Endothelial cell (in vitro differentiated cells): ENCODE measurements around the gene DNAI2. TPM values are rescaled to one million over a fixed set of nuclear protein-coding genes. Genes with fewer than 3 reads are reported as not detected.

Experiments used
- DNase-seq: peaks from one replicate; pipeline ENCODE4 v3.0.0; 2021; ENCODE audit warnings: low spot score
- H3K27ac Mint-ChIP-seq: one replicate; pipeline ENCODE4 v1.8.0; 2021; ENCODE audit warnings: mixed read lengths, inconsistent platforms; ENCODE audit not compliant: unreplicated experiment
- H3K27me3 Mint-ChIP-seq: one replicate; pipeline ENCODE4 v1.8.0; 2021; ENCODE audit warnings: mild to moderate bottlenecking, moderate library complexity, mixed read lengths, inconsistent platforms; ENCODE audit not compliant: unreplicated experiment
- H3K36me3 Mint-ChIP-seq: one replicate; pipeline ENCODE4 v1.8.0; 2021; ENCODE audit warnings: mild to moderate bottlenecking, low read depth, mixed read lengths, inconsistent platforms; ENCODE audit not compliant: unreplicated experiment
- H3K4me1 Mint-ChIP-seq: one replicate; pipeline ENCODE4 v1.8.0; 2021; ENCODE audit warnings: mild to moderate bottlenecking, mixed read lengths, inconsistent platforms; ENCODE audit not compliant: unreplicated experiment
- H3K4me3 Mint-ChIP-seq: one replicate; pipeline ENCODE4 v1.8.0; 2021; ENCODE audit warnings: mild to moderate bottlenecking, mixed read lengths, inconsistent platforms; ENCODE audit not compliant: unreplicated experiment
- H3K9me3 Mint-ChIP-seq: one replicate; pipeline ENCODE4 v1.8.0; 2021; ENCODE audit warnings: mixed read lengths, inconsistent platforms; ENCODE audit not compliant: unreplicated experiment
- CTCF ChIP-seq: fragments of 200-600 bp; sonication (generic); IDR thresholded peaks from one replicate; pipeline ENCODE4 v1.5.0; 2021; ENCODE audit warnings: antibody characterized with exemption; ENCODE audit not compliant: unreplicated experiment
- total RNA-seq: library from RNA; stranded (reverse); fragmentation: NEBNext Ultra II Directional; extraction: Animal tissue kit (Norgen Biotek cat#: 25700); gene quantifications from one replicate; pipeline ENCODE4 v1.2.1, GENCODE V29; 2021; ENCODE audit not compliant: unreplicated experiment

The DNAI2 gene
- total RNA-seq, 1 donor from 2014 or later = not detected

GRCh38 chr17:74355065-74355464, 81.0 kb downstream of the DNAI2 start:
- Mint-ChIP-seq H3K9me3 (no peaks in the 10 kb centered on the region), H3K4me3 (no peak overlapping the region), H3K36me3 (peaks cover 24% of the 10 kb centered on the region), H3K27ac (no peak overlapping the region), H3K27me3 (peaks cover 25% of the 10 kb centered on the region), H3K4me1 (peaks cover 8% of the 10 kb centered on the region)
- DNase-seq = no peak
- no peak for TF ChIP-seq CTCF

DNA sequence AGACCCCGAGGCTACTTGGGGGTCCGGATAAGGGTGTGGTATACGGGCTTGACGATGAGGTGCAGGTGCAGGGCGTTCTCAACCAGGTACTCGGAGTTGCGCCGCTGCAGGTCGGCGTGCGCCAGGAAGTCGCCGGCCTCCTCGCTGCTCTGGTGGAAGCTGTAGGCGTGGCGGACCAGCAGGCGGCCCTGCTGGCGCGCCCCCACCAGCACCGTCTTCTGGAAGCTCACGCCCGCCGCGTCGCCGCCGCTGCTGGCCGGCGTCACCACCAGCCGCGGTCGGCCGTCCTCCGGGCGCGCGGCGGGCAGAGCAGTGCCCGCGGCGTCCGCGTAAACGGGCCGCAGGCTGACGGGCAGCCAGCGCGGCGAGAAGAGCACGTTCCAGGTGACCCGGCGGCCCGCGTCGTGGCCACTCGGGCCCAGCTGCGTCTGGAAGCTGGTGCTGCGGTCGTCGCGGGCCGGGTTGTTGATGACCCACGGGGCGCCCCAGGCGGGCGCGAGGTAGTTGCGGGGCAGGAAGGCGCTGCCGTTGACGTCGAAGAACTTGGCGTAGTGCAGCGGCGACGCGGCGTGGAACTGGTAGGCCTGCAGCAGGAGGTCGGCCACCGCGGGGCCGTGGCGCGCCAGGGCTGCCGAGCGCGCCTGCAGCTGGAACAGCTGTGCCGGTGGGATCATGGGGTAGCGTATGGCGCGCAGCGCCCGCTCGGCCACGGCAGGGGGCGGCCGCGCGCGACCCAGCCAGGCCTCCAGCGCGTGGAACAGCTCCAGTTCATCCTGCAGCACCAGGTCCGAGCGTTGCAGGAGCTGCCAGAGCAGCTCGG, 82.8 kb downstream of the DNAI2 start:
- peaks cover 24% of the 10 kb centered on the region for H3K27me3 Mint-ChIP-seq
- peaks cover 21% of the 10 kb centered on the region for H3K36me3 Mint-ChIP-seq
- no peak overlapping the region for H3K4me3 Mint-ChIP-seq
- no peak for TF ChIP-seq CTCF
- peak; percentile 27 for DNase-seq
- no peaks in the 10 kb centered on the region for H3K9me3 Mint-ChIP-seq
- no peak overlapping the region for H3K27ac Mint-ChIP-seq
- peaks cover 16% of the 10 kb centered on the region for H3K4me1 Mint-ChIP-seq

GRCh38 chr17:74357466-74357809, 83.4 kb downstream of the DNAI2 start:
- Mint-ChIP-seq H3K9me3 (no peaks in the 10 kb centered on the region), H3K4me3 (no peak overlapping the region), H3K4me1 (peaks cover 16% of the 10 kb centered on the region)

GRCh38 chr17:74358697-74359096, 84.7 kb downstream of the DNAI2 start:
- TF ChIP-seq CTCF = no peak
- no peak overlapping the region for H3K4me3 Mint-ChIP-seq
- peaks cover 22% of the 10 kb centered on the region for H3K27me3 Mint-ChIP-seq

More at GRCh38 chr17:74357466-74357809, 83.4 kb downstream of the DNAI2 start:
- no peak overlapping the region for H3K27ac Mint-ChIP-seq
- DNase-seq = no peak
- TF ChIP-seq CTCF = no peak
- peaks cover 26% of the 10 kb centered on the region for H3K27me3 Mint-ChIP-seq
- H3K36me3 Mint-ChIP-seq = peaks cover 21% of the 10 kb centered on the region

DNA sequence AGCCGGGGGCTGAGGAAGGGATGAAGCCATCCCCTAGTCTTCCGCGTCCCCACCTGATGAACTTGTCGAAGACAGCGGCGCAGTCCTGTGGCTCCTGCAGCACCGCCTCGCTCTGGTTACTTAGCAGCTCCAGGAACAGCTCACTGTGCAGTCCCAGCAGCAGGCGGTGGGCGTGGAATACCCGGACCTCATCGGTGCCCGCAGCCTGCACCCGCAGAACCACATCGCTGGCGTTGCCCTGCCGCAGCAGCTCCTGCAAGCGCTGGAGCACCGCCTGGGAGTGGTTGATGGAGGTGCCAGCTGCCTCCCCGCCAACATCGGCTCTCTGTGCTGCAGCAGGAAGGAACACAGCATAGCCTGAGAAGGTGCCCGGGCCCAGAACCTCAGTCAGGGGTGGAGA, 85.9 kb downstream of the DNAI2 start:
- Mint-ChIP-seq H3K27me3 (peaks cover 20% of the 10 kb centered on the region), H3K4me1 (peaks cover 16% of the 10 kb centered on the region), H3K36me3 (peaks cover 5% of the 10 kb centered on the region), H3K9me3 (no peaks in the 10 kb centered on the region), H3K27ac (no peak overlapping the region), H3K4me3 (no peak overlapping the region)
- DNase-seq = no peak
- TF ChIP-seq CTCF = no peak

More at GRCh38 chr17:74358697-74359096, 84.7 kb downstream of the DNAI2 start:
- no peaks in the 10 kb centered on the region for H3K9me3 Mint-ChIP-seq
- H3K36me3 Mint-ChIP-seq = peaks cover 13% of the 10 kb centered on the region
- DNase-seq = no peak
- peaks cover 16% of the 10 kb centered on the region for H3K4me1 Mint-ChIP-seq
- H3K27ac Mint-ChIP-seq = no peak overlapping the region
